ENCODE measurements around the gene TERT.
"Not testable (repeated sequence)": the region's sequence is repeated elsewhere in the genome, so short reads cannot be mapped to it uniquely, and the experiment has no call there.

The TERT gene

DNA sequence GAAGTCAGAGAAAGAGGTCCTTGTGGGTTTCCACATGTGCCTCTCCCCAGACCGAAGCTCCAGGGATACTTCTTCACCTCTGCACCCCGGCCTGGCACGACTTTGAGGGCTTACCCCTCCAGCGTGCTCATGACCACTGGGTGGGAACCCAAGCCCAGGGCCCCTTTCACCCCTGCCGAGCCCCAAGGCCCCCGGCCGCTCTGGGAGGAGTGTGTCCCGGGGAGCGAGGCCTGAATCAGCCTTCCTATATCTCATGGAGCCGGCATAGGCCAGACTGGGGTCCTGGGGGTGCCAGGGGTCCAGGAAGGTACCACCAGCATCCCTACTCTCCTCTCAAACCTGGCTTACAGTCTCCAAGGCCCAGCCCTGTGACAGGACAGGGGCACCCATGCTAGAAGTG, 17.1 kb downstream of the TERT start:
- no peak for DNase-seq

- DNase-seq = no peak
Measured at GRCh38 chr5:1277331-1277730, 17.5 kb downstream of the TERT start.

GRCh38 chr5:1276930-1277329, 17.9 kb downstream of the TERT start:
- DNase-seq = no peak

DNA sequence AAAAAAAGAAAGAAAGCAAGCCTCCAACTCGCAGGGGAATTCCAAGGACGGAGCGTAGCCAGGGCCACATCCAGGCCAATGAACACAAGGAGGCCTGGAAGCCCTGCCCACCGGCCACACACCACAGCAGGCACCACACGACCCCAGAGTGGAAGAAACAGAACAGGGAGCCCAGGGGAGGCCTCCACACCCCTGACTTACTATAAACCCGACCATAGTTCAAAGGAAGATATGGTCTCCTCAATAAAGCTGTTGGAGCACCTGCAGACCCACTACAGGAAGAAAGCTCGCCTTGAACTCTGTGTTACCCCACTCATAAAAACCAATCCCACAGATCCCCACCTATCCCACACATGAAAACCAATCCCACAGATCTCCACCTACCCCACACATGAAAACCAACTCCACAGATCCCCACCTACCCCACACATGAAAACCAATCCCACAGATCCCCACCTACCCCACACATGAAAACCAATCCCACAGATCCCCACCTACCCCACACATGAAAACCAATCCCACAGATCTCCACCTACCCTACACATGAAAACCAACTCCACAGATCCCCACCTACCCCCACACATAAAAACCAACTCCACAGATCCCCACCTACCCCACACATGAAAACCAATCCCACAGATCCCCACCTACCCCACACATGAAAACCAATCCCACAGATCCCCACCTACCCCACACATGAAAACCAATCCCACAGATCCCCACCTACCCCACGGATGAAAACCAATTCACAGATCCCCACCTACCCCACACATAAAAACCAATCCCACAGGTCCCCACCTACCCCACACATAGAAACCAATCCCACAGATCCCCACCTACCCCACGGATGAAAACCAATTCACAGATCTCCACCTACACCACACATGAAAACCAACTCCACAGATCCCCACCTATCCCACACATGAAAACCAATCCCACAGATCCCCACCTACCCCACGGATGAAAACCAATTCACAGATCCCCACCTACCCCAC, 19.2 kb downstream of the TERT start:
- DNase-seq = not testable (repeated sequence)

DNA sequence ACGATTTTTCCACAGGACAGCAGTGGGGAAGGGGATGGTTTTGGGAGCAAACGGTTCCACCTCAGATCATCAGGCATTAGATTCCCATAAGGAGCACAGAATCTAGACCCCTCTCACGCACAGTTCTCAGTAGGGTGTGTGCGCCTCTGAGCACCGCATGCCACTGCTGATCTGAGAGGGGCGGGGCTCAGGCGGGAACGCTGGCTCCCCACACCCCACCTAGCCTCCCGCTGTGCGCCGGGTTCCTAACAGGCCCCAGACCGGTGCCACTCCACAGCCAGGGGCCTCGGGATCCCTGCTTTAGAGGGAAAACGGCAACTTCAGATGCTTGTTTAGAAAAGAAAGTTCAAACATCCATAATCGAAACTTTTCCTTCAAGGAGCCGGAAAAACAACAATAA, 20.4 kb downstream of the TERT start:
- DNase-seq = no peak

DNA sequence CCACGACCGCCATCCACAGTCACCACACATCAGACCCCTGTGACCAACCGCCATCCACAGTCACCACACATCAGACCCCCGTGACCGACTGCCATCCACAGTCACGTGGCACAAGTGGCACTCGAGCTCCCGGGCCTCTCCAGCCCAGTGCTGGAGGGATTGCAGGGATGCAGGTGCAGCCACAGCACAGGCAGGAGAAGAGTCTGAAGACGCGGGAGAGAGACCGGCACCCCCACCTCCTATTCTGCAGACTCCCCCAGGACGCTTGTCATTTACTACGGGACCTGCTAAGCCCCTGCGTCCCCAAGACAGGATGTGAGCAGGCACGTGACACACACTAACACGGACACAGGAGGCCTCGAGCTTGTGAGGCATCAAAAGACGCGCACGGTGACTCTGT, 21.1 kb downstream of the TERT start:
- no peak for DNase-seq

DNA sequence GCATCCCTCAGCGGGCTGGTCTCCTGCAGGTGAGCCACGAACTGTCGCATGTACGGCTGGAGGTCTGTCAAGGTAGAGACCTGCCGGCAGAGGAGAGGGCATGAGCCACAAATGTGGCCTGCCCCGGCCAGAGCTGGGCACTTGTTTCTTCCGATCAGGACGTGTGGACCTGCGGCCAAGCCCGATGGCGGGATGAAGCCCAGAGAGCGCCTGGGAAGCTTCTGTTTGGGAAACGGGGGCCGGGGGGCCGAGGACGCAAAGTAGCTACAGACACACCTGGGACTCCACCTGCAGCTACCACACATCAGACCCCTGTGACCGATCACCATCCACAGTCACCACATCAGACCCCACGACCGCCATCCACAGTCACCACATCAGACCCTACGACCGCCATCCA, 22.7 kb downstream of the TERT start:
- DNase-seq = no peak

GRCh38 chr5:1270933-1271914, 23.6 kb downstream of the TERT start:
- no peak for DNase-seq

- DNase-seq = no peak
Measured at GRCh38 chr5:1270426-1270825, 24.4 kb downstream of the TERT start.

DNA sequence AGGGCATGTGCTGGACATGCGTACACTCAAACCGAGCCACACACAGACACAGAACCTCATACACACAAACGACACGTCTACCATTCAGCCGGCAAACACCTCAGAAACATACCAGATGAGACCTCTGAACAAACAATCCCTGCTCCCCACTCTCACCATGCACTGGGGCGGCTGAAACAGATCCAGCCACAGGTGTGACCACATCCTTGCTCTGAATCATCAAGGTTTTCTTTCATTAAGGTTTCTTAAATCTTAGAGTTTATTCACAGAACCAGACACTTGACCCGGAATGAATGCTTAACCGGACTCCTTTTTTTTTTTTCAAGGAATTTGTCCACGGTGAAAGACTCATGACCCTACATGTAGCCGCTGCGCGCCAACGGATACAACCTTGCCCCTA, 26.2 kb downstream of the TERT start:
- DNase-seq = no peak

DNA sequence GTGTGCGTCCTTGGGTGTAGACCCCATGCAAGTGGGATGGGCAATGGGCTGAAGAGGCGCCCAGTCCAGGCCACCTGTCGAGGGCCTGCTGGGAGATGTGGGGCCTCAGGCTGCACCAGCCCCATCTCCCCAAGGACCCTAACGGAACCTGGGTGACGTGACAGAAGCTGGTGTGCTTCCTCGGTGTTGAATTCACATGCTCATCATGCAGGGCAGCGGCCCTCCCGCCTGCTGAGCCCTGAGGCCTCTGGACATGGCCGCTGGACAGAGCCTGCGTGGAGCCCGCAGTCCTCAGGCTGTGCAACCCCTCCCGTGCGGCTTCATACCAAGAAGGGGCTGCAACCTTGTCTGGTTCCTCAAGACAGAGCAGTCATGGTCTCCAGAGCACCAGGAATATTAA, 26.8 kb downstream of the TERT start:
- DNase-seq = no peak

GRCh38 chr5:1267464-1267863, 27.4 kb downstream of the TERT start:
- not testable (repeated sequence) for DNase-seq

DNA sequence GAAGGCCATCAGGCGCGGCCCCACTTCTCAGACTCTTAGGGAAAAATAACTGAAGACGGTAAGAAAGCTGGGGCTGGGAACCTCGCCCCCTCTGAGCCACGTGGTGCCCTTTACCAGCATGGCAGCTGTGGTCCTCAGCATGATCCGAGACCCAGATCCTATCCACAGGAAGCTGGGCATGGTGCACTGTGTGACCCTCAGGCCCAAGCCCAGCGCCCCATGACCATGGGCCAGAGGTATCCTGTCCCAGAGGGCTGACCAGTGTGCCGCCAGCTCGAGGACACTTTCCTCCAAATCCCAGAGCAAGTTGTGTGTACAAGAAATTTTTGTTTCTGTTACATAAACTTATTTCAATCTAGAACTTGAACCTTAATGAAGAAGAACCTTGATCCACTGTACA, 28.1 kb downstream of the TERT start:
- DNase-seq = no peak

- no peak for DNase-seq
Measured at GRCh38 chr5:1265461-1266455, 29.1 kb downstream of the TERT start.

- DNase-seq = no peak
Measured at GRCh38 chr5:1265026-1265425, 29.8 kb downstream of the TERT start.

GRCh38 chr5:1264211-1264610, 30.7 kb downstream of the TERT start:
- no peak for DNase-seq

- DNase-seq = peak in 2 of 3 experiments; percentile 33 to 47
Measured at GRCh38 chr5:1262381-1262780, 32.5 kb downstream of the TERT start.

DNA sequence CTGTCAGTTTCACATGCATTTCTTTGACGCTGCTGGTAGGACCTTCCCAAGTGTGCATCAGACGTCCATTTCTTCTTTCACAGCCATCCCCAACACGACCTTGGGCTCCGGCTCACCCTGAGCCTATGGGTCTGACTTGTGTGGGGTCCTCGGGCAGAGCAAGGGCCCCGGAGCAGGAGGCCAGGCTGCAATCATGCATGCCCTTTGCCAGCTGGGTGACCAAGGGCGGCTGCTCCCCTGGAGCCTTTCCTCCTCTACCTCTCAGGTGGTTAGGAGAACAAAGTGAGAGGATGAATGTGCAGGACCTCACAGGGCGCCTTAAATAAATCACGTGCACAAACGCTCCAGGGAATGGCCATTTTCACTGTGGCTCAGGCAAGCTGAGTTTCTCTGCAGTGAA, 33.2 kb downstream of the TERT start:
- no peak for DNase-seq

- no peak for DNase-seq
Measured at GRCh38 chr5:1259806-1260480, 34.9 kb downstream of the TERT start.

DNA sequence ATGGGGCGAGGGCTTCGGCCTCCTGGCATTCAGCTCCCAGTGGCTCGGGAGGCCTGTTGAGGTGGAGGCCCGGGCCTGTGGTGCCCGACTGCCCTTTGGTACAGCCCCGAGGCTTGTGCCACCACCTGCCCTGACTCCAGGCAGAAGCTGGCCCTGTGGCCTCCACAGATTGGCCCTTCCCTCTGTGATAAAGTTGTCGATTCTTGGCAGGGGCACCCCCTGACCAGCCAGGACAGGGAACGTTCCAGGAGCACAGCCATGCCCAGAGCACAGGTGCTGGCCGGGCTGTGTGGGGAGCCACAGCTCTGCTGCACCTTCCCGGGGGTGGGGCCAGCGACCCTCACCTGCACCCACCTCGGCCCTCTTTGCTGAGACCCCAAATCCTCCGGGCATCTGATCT, 37.0 kb downstream of the TERT start:
- no peak for DNase-seq

DNA sequence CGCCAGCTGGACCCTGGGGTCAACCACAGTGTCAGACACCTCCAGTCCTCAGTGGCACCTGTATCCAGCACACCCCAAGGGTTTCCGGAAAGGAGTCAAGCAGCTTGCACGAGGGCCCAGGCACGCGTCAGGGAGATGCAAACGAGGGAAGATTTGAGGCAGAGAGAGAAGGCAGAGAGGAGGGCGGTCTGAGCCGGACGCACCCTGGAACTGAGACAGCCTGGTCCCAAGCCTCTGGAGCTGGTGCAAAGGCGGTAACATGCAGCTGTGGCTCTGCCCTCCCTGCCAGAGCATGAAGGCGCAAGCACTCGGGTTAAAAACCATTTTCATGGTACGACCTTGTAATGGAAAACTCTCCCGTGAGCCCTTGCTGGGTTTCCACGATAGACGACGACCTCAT, 37.5 kb downstream of the TERT start:
- DNase-seq = no peak

DNA sequence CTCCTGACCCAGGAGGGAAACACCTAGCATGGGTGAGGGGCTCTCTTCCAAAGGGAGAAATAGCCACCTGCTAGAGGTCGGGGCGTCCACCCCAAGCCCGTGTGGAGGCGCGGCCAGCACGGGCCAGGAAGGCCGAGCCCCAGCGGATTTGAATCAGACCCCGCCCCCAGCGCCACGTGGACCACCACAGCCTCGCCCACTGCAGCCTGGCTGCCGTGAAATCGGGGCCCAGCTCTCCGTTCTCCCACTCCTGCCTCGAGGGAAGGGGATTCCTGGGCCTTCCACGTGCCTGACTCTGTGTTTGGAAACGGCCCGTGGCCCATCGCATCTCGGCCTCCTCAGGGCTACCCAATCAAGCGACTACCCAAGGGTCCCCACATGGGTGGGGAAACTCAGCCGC, 38.1 kb downstream of the TERT start:
- DNase-seq = no peak
